HG03521 (cell line): ENCODE data around the gene CLIP1.
"Not testable (repeated sequence)": the region's sequence is repeated elsewhere in the genome, so short reads cannot be mapped to it uniquely, and the experiment has no call there.

Source experiments
- ATAC-seq: cut with Tn5 transposase; IDR thresholded peaks from one replicate; pipeline ENCODE4 v1.9.1; 2021; ENCODE audit warnings: mild to moderate bottlenecking, moderate library complexity; ENCODE audit not compliant: unreplicated experiment

The CLIP1 gene

DNA sequence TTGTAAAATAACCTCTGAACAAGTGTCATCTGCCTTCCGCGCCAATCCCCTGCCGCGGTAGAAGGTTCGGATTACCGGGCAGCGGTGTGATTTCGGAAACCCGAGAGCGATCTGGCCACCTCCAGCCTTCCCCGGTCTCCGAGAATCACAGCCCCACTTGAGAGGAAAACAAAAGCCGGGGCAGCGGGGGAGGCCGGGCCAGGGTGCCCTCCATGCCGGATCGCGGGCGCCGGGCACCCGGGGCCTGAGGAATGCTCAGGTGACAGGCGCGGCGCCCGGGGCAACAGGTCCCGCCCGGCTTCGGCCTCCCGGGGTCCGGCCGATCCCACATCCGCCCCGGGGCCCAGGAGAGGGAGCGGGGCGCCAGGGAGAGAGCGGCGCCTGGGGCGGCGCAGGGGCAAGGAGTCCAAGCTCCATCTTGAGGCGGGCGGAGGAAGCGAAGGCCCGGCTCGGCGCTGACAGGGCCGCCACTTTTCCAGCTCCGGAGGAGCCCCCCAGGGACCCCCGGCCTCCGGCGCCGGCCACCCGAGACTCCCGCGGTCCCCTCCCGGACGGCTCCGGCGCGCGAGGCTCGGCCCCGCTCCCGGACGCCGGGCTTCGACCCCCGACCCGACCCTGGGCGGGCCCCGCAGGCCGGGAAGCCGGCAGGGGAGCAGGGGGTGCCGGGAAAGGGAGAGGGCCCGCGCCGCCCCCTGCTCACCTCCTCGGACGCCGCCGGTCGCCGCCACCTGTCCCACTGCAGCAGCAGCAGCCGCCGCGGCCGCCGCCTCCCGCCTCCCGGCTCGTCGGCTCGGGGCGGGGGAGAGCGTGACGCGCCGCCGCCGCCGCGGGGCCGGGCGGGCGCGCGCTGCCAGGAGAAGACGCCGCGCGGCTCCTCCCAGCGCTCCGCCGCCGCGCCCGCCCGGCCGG, at the start of gene CLIP1:
Gene CLIP1, minus strand, starts transcription at position 849 of the 909 bp plus-strand sequence. CDS start 42,217 bp downstream, outside the sequence.
- ATAC-seq, result peak; percentile 56

DNA sequence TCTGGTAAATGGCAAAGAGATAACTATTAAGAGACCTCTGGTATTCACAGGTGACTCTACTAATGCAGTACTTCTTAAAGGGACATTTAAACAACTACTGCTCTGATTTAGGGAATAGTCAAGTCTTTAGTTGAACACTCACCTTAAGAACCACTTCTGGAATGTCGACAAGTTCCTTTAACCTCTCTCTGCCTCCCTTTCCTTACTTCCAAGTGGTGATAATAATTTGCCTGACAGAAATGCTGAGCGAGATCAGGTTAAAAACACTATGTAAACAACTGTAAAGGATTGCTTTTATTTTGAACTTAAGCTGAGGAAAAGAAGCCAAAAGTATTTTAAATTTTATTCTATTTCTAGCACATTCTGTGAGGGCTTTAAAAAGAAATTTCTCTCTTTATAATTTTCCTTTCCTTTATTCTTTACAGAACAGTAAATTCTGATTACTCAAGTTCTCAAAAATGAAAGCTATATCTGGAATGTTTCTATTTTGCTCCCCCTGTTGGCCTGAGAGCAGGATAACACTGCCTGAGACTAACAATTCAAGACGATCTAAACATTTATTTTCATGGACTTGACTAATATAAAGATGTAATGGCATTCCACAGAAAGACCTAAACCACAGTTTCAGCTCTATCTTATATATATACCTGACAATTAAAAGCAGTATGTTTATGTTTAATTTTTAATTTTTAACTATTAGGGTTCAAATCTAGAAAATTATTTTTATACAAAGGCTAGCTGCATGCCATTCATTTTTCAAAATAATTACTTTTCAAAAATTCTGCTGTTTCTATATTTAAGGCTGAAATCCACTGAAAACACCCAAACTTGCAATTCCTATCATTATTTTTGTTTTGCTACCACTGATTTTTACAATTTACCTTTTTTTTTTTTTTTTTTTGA, 49.1 kb upstream of the CLIP1 start:
- ATAC-seq, result no peak

DNA sequence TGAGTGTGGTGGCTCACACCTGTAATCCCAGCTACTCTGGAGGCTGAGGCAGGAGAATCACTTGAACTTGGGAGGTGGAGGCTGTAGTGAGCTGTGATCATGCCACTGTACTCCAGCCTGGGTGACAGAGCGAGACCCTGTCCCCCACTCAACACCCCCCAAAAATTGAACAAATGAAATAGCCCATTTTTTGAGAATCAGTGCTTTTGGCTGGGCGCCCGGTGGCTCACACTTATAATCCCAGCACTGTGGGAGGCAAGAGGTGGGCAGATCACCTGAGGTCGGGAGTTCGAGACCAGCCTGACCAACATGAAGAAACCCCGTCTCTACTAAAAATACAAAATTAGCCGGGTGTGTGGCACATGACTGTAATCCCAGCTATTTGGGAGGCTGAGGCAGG, 48.1 kb upstream of the CLIP1 start:
- ATAC-seq, result not testable (repeated sequence)

DNA sequence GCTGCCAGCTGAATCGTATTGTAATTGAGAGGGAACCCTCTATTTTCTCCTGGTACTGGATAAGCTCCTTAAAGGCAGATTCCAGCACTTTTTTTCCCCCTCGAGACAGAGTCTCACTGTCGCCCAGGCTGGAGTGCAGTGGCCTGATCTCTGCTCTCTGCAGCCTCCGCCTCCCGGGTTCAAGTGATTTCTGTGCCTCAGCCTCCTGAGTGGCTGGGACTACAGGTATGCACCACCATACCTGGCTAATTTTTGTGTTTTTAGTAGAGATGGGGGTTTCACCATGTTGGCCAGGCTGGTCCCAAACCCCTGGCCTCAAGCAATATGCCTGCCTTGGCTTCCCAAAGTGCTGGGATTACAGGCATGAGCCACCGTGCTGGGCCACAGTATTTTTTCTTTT, 47.4 kb upstream of the CLIP1 start:
- ATAC-seq, result not testable (repeated sequence)

DNA sequence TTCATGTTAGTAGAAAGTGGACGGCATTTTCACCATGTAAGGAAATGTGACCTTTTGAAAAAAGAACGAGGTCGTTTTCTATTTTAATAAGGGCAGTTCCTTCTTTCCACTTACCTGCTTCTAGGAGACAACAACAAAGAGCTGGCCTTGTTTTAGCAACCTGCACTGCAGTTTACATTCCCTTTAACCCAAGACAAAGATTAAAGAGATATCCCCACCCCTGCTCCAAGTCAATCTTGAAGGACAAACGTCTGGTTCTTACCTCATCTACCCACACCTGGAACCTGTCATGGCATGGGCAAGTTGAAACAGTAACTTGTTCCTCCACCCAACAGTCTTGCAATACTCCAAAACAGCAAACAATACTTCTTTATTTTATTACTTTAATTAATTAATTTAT, 45.5 kb upstream of the CLIP1 start:
- ATAC-seq, result no peak

DNA sequence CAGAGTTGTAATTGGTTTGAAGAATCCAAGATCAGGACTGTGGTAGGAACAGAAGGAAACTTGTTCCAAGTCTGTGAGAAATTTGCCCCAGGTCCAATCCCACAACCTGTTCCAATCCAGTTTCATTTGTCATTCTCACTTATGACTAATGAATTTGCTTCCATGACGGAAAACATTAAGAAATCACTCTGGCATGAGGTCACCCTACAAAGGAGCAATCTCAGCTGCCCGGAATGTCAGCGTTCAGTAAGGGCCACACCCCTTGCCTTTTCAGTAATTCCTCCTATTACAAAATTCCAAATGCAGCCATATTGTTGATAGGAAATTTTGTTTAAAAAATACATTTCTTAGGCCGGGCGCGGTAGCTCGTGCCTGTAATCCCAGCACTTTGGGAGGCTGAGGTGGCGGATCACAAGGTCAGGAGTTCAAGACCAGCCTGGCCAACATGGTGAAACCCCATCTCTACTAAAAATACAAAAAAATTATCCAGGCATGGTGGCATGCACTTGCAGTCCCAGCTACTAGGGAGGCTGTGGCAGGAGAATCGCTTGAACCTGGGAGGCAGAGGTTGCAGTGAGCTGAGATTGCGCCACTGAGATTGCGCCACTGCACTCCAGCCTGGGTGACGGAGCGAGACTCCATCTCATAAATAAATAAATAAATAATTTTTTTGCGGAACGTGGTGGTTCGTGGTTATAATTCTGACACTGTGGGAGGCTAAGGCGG, 42.0 kb upstream of the CLIP1 start:
- ATAC-seq, result not testable (repeated sequence)

DNA sequence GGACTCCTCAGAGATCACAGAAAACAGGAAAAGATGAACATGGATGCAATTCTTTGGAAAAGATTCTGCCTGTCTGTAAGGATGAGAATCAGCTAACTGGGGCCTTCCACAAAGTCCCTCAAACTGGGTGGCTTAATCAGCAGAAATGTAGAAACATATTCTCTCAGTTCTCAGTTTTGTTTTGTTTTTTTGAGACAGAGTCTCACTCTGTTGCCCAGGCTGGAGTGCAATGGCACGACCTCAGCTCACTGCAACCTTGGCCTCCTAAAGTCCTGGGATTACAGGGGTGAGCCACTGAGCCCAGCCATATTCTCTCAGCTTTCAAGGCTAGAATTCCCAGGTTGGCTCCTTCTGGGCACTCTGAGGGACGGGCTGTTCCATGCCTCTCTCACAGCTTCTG, 38.2 kb upstream of the CLIP1 start:
- no peak for ATAC-seq

DNA sequence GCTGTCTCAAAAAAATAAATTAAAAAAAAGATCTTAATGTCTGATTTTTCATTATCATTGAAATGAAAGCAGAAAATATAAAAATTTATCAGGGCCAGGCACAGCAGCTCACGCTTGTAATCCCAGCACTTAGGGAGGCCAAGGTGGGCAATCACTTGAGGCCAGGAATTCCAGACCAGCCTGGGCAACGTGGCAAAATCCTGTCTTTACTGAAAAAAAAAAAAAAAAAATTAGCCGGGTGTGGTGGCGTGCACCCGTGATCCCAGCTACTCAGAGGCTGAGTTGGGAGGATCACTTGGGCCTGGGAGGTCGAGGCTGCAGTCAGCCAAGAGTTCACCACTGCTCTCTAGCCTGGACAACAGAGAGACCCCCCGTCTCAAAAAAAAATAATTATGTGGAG, 37.6 kb upstream of the CLIP1 start:
- no peak for ATAC-seq

DNA sequence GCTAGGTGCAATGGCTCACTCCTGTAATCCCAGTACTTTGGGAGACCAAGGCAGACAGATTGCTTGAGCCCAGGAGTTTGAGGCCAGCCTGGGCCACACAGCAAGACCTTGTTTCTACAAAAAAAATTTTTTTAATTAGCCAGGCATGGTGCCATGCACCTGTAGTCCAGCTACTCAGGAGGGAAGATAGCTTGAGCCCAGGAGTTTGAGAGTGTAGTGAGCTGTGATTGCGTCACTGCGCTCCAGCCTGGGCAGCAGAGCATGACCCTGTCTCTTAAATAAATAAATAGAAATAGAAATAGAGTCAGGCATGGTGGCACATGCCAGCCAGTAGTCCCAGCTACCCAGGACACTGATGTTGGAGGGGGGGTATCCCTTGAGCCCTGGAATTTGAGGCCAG, 36.7 kb upstream of the CLIP1 start:
- no peak for ATAC-seq

DNA sequence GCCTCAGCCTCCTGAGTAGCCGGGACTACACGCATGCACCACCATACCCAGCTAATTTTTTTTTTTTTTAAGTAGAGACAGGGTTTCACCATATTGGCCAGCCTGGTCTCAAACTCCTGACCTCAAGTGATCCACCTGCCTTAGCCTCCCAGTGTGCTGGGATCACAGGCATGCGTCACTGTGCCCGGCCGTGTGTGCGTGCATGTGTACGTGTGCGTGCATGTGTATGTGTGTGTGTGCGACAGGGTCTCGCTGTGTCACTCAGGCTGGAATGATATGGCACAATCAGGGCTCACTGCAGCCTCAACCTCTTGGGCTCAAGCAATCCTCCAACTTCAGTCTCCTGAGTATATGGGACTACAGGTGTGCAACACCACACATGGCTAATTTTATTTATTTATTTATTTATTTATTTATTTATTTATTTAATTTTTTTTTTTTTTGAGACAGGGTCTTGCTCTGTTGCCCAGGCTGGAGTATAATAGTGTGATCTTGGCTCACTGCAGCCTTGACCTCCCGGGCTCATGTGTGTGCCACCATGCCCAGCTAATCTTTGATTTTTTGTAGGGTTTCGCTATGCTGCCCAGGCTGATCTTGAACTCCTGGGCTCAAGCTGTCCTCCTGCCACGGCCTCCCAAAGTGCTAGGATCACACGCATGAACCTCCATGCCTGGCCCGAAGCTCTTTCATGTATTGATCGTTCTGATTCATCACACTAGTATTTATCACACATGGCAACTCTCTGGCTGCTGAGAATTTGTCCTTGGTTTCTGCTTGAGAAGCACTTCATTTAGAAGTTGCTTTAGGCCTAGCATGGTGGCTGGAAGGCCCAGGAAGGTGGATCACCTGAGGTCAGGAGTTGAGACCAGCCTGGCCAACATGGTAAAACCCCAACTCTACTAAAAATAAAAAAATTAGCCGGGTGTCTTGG, 35.9 kb upstream of the CLIP1 start:
- no peak for ATAC-seq

DNA sequence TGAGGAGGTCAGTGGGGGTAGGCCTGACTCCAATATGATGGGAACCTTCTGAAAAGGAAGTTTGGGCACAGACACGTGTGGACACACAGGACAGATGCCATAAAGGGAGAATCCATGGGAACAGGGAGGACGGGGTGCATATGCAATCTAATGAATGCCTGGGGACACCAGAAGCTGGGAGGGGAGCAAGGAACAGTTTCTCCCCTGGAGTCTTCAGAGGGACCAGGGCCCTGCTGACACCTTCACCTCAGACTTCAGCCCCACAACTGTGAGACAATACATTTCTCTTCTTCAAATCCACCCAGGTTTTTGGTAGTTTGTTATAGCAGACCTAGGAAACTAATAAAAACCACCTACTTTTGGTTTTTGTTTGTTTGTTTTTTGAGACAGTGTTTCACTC, 35.2 kb upstream of the CLIP1 start:
- ATAC-seq, result no peak

DNA sequence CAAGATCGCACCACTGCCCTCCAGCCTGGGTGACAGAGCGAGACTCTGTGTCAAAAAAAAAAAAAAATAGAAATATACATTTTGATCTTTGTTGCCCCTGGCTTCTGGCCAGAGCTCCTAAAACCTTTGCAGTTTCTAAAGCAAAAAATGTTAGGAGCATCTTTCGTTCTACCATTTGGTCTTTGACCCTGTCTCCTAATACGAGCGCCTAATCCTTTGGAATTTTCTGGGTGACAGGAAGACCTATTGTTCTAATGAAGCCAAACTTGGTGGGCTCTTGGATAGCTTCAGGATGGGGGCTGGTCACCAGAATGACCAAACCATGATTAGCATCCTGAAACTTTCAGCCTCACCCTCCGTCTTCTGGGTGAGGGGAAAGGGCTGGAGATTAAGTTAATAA, 32.3 kb upstream of the CLIP1 start:
- ATAC-seq, result no peak

DNA sequence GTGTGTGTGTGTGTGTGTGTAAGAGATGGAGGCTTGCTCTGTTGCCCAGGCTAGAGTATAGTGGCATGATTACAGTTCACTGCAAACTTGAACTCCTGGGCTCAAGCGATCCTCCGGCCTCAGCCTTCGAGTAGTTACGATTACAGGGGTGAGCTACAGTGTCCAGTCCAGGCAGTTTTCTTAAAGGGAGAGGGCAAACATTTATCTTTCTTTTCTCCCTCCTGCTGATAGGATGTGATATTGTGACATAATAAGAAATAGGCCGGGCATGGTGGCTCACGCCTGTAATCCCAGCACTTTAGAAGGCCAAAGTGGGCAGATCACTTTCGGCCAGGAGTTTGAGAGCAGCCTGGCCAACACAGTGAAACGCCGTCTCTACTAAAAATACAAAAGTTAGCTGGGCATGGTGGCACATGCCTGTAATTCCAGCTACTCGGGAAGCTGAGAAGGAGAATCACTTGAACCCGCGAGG, 31.8 kb upstream of the CLIP1 start:
- ATAC-seq, result no peak

DNA sequence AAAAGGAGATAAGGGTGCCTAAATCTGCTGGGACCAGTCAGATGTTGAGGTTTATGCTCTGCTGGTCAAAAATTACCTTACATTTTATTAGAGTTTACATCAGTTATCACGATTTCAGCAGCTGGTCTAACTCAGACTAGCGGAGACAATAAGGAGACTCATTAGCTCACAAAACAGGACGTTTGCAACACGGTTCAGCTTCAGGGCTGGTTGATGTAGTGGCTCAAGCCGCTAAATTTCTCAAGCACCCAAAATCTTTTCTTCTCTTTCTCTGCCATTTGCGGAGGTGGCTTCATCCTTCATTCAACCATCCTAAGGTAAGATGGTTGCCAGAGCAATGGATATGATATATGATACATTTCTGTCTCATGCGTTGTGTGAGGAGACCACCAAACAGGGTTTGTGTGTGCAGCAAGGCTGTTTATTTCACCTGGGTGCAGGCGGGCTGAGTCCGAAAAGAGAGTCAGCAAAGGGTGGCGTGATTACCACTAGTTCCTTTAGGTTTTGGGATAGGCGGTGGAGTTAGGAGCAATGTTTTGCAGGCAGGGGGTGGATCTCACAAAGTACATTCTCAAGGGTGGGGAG, 30.3 kb upstream of the CLIP1 start:
- no peak for ATAC-seq

DNA sequence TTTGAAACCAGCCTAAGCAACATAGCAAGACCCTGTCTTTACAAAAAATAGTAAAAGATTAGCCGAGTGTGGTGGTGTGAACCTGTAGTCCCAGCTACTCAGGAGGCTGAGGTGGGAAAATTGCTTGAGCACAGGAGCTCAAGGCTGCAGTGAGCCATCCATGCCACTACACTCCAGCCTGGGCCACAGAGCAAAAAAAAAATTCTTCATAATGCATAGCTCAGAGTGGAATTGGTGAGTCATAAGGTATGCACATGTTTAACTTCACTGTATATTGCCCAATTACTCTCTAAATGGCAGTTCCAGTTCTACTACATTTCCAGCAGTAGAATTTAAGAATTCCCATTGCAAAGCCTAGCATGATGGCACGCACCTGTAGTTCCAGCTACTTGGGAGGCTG, 26.8 kb upstream of the CLIP1 start:
- no peak for ATAC-seq

DNA sequence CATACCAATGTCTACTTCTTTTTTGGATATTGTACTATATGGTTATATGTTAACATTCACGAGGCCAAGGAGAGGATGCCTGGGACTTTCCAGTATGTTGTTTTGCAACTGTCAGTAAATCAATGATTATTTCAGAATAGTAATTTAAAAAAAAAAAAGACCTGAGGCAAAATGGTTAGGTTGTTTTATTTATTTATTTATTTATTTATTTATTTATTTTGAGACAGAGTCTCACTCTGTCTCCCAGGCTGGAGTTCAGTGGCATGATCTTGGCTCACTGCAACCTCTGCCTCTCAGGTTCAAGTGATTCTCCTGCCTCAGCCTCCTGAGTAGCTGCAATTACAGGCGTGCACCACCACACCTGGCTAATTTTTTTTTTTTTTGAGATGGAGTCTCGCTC, 25.4 kb upstream of the CLIP1 start:
- ATAC-seq, result not testable (repeated sequence)

DNA sequence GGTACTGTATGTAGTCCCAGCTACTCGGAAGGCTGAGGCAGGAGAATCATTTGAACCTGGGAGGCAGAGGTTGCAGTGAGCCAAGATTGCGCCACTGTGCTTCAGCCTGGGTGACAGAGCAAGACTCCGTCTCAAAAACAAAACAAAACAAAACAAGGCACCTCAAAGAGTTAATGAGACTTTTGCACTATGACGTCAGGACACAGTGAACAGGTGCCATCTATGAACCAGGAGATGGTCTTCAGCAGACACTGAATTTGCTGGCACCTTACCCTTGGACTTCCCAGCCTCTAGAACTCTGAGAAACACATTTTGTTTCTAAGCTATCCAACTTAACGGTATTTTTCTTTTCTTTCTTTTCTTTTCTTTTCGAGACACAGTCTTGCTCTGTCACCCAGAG, 23.9 kb upstream of the CLIP1 start:
- ATAC-seq, result not testable (repeated sequence)

DNA sequence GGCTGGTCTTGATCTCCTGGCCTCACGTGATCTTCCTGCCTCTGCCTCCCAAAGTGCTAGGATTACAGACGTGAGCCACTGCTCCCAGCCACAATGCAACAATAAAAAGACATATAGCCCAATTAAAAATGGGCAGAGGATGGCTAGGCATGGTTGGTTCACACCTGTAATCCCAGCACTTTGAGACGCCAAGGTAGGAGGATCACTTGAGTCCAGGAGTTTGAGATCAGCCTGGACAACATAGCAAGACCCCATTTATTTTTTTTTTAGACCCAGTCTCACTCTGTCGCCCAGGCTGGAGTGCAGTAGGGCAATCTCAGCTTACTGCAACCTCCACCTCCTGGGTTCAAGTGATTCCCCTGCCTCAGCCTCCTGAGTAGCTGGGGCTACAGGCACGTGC, 21.6 kb upstream of the CLIP1 start:
- not testable (repeated sequence) for ATAC-seq

DNA sequence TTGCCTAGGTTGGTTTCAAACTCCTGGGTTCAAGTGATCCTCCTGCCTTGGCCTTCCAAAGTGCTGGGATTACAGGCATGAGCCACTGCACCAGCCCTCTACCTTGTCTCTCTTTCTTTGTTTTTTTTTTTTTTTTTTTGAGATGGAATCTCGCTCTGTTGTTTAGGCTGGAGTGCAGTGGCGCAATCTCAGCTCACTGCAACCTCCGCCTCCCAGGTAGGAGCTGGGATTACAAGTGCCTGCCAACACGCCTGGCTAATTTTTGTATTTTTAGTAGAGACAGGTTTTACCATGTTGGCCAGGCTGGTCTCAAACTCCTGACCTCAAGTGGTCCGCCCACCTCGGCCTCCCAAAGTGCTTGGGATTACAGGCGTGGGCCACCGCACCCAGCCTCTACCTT, 16.4 kb upstream of the CLIP1 start:
- ATAC-seq, result not testable (repeated sequence)
